Suppressor macrophage treated with lipopolysaccharide for 1 hour (primary cell): ENCODE measurements around the gene BCL2L1.
A peak's percentile ranks its signal among the peaks of the same experiment; 100 is the strongest.
"Not testable (repeated sequence)": the region's sequence is repeated elsewhere in the genome, so short reads cannot be mapped to it uniquely, and the experiment has no call there.

Source experiments
- DNase-seq, 3 donors: peaks; one replicate each; pipeline ENCODE4 v3.0.0-alpha.2; 2020 to 2022

BCL2L1 gene

DNA sequence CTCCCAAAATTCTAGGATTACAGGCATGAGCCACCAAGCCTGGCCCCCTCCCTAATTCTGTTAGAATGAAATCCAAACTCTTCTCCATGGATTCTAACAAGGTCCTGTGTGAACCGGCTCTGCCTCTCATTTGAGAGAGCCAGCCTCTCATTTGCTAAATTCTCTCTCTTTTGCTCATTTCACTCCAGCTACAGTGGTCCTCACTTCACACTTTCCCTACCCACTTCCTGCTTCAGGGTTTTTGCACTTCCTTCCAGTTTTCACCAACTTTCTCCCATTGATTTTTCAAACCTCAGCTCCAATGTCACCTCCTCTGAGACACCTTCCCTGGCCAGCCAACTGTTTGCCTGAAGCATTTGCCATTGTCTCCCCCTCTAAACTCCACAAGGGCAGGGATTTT lies 79.8 kb downstream of the BCL2L1 start:
- no peak for DNase-seq

DNA sequence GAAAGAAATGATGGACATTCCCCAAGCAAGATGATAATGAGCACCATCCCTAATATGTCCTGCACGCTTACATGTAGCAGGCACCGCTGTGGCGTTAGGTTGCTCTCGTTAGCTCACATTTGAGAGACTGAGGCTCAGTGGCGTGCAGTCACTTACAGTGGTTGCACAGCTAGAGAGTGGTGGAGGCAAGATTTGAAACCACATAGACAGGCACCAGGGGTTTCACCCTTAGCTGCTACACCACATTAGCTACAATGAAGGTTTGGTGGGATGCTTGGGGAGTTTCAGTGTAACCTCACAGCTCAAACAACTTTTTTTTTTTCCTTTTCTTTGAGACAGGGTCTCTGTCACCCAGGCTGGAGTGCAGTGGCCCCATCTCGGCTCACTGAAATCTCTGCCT lies 81.3 kb downstream of the BCL2L1 start:
- no peak for DNase-seq

DNA sequence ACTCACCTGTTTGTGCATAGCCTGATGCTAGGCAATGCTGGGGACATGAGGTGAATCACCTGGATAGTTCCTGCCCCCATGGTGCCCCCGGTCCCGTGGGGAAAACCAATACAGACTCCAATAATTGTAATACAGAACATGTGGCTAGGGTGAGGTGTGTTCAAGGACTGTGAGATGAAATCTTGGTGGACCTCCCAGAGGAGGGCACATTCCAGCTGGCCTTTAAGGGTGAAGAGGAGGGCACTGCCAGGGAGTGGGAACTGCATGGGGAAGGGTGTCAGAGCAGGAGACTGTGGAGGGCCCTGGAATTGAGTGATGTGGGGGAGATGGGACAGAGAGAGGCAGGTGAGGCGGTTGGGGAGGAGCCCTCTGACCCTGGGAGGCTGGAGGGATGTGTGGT lies 82.4 kb downstream of the BCL2L1 start:
- no peak for DNase-seq

DNA sequence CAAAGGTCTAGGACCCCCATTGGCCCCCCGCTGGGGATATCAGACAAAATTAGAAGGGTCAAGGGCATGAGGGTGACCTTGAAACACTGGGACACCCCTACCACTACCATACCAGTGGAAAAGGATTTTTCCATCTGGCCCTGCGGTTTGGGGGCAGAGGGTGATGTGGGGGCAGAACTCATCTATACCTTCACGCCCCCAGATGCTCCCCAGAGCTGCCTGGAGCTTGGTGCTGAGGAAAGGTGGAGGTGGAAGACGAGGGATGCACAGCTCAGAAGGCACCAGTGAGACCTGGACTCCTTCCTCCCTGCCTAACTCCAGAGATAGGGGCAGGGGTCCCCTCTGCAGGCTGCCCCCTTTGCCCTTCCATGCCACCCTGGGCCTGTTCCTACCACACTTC lies 83.9 kb downstream of the BCL2L1 start:
- DNase-seq, result no peak

DNA sequence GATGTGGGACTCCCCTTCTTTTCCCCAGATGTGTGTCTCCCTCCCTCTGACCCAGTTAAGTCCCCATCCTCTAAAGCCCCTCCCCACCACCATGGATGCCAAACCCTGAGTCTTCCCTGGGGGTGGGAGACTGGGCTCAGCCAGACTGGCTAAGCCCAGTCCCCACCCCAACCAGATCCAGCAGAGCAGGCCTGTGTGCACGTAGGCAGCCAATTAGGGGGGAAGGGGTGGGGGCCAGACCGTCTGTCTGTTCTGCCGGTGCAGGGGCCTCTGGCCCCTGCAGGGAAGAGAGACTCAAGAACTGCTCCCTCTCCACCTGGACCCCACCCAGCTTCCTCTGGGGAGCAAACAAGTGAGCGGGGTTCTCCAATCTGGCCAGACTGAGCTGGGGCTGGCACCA lies 84.4 kb downstream of the BCL2L1 start:
- no peak for DNase-seq

DNA sequence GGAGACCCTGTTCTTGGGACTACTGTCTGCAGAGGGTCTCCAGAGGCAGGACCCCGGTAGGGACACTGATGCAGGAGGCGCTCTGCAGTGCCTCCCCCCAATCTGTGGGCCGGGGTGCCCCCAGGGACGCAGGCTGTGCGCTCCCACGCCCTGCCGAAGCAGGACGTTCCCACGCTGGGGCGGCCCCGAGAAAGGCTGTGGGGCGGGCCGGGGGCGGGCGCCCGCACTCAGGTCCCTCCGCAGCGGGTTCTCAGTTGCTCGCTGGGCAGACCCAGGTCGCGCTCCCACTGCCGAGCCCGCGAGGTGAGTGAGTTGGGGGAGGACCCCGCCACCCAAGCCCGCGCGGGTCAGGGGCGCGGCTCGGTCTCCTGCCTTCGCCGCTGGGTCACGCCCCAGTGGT lies 85.0 kb downstream of the BCL2L1 start, which contains the start of gene COX4I2:
Gene COX4I2 (plus strand): TSS at position 253 of the 400 bp plus-strand sequence. CDS start 1,106 bp downstream, outside the sequence.
- DNase-seq, result no peak

DNA sequence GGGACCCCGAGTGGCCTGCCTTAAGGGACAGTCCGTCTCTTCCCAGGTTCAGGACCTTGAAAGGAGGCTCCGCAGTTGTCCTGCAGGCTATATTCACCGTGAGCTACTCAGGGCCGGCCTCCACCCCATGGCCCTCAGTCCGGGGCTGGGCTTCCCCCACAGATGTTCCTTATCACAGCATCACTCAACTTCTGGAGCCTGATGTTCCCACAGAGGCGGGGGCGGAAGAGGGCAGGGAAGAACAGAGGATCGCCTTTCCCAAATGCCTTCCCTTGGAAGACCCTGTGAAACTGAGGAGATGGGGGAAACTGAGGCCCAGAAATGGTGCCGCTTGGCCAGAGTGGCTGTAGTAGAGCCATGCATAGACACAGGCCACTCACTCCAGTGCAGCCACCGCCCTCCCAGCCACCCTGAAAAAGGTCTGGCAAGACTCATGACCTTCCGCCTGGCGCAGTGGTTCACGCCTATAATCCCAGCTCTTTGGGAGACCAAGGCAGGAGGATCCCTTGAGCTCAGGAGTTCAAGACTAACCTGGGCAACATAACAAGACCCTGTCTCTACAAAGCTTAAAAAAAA lies 89.2 kb downstream of the BCL2L1 start:
- DNase-seq, result no peak

DNA sequence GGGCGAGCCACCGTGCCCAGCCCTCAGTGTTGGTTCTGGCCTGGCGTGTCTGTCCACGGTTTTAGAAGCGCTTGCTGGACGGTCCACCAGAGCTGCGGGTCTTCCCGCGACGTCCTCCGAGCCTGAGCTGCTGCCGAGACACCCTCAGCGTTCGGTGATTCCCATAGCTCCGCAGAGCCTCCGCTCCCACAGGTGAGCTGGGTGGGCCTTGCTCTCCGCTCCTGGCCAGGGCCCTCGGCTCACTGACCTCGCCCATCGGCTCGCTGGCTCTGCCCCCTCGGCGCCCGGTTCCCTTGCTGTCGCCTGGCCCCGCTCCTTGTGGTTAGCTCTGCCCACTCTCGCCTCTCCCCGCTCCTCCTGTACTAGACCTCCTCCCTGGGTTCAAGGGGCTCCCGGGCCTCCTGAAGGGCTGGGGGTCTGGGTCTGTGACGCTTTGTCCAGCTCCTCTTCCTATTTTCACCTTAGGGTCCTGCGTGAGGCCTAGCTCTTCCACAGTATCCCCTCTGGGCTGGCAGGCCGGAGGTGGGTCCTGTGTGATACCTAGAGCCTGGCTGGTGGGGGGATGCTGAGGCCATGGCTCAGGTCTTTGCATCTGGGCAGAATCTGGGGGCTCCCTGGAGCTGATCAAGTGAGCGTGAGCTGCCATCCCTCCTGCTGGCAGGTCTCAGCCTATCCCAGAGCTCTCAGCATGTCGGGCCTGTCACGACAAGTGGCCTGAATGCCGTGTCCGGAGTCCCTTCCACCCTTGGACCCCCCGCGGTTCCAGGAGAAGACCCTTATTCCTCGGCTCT lies 89.9 kb downstream of the BCL2L1 start:
- no peak for DNase-seq

DNA sequence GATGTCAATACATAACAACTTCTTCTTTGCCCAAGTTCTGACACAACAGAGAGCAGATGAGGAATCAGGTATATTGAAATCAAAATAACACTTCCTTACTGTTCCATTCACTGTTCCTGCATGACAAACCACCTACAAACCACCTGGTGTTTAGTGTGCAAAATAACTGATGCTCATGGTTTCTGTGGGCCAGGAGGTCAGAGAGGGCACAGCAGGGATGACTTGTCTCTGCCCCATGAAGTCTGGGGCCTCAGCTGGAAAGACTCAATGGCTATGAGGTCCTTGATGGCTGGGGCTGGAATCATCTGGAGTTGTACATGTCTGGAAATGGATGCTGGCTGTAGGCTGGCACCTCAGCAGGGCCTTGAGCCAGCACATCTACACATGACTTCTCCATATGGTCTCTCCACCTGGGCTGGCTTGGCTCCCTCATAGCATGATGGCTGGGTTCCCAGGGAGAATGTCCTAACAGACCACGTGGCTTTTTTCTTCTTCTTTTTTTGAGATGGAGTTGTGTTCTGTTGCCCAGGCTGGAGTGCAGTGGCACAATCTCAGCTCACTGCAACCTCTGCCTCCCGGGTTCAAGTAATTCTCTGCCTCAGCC lies 92.4 kb downstream of the BCL2L1 start:
- DNase-seq, result no peak

DNA sequence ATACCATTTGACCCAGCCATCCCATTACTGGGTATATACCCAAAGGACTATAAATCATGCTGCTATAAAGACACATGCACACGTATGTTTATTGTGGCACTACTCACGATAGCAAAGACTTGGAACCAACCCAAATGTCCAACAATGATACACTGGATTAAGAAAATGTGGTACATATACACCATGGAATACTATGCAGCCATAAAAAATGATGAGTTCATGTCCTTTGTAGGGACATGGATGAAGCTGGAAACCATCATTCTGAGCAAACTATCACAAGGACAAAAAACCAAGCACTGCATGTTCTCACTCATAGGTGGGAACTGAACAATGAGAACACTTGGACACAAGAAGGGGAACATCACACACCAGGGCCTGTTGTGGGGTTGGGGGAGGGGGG lies 94.6 kb downstream of the BCL2L1 start:
- not testable (repeated sequence) for DNase-seq

DNA sequence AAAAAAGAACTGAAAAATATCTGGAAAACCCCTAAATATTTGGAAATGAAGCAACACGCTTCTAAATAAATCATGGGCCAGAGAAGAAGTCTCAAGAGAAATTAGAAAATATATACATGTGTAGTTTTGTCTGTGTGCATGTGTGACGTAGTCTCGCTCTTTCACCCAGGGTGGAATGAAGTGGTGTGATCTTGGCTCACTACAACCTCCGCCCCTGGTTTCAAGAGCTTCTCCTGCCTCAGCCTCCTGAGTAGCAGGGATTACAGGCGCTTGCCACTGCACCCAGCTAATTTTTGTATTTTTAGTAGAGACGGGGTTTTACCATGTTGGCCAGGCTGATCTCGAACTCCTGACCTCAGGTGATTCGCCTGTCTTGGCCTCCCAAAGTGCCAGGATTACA lies 96.1 kb downstream of the BCL2L1 start:
- DNase-seq, result not testable (repeated sequence)

DNA sequence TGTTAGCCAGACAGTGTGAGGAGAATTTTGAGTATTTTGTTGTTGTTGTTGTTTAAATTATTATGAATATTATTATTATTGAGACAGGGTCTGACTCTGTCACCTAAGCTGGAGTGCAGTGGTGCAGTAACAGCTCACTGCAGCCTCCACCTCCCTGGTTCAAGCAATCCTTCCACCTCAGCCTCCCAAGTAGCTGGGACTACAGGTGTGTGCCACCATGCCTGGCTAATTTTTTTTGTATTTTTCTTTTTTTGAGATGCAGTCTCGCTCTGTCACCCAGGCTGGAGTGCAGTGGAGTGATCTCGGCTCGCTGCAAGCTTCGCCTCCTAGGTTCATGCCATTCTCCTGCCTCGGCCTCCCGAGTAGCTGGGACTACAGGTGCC lies 99.6 kb downstream of the BCL2L1 start:
- DNase-seq, result not testable (repeated sequence)

DNA sequence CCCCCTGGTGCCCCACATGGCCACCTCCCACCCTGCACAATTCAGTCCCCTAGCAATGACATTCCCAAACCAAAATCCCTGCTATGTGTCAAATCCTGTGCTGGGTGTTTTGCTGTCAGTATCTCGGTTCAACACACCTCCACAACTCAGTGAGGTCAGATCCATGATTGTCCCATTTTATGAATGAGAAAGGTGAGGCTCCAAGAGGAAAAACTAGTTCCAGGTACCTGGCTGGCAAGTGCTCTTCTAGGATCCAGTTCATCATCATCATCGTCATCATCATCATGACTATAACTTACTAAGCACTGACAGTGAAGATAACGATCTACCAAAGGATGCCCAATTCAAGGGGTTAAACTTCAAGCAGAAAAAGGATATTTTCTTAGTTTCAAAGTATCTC lies 102.4 kb downstream of the BCL2L1 start:
- no peak for DNase-seq

DNA sequence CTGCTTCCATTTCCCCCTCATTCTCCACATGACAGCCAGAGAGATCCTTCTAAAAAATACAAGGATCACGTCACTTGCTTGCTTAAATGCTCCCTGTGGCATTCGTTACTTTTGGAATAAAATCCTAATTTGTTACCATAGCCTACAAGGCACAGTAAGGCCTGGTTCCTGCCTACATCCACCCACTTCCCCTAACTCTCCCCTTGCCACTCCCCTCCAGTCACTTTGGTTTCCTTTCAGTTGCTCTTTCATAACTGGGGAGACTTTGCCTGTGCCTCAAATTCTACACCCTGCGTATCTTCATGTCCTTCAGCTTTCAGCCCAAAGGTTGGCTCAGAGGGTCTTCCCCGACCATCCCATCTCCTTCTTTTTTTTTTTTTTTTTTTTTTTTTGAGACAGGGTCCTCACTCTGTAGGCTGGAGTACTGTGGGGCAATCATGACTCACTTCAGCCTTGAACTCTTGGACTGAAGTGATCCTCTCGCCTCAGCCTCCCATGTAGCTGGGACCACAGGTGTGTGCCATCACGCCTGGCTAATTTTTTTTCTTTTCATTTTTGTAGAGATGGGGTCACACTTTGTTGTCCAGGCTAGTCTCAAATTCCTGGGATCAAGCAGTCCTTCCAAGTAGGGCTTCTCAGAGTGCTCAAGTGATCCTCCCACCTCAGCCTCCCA lies 105.1 kb downstream of the BCL2L1 start:
- DNase-seq, result peak; percentile 83 to 86 (median 85)

DNA sequence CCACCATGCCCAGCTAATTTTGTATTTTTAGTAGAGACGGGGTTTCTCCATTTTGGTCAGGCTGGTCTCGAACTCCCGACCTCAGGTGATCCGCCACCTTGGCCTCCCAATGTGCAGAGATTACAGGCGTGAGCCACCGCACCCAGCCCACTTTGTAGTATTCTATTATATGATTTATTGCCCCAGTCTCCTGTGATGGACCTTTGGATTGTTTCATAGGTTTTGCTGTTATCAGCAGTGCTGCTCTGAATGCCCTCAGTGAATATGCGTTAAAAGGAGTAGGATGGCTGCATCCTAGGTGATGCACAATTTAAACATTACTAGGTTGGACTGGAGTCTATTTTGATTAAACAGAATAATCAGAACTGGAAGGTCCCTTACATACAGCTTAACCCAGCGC lies 107.3 kb downstream of the BCL2L1 start:
- DNase-seq, result no peak
